Fibroblast of skin of right quadriceps (primary cell): ENCODE measurements around the gene PLAC9.

Experiments
- DNase-seq: peaks from one replicate; pipeline ENCODE4 v3.0.0-alpha.2; 2013

PLAC9 gene

DNA sequence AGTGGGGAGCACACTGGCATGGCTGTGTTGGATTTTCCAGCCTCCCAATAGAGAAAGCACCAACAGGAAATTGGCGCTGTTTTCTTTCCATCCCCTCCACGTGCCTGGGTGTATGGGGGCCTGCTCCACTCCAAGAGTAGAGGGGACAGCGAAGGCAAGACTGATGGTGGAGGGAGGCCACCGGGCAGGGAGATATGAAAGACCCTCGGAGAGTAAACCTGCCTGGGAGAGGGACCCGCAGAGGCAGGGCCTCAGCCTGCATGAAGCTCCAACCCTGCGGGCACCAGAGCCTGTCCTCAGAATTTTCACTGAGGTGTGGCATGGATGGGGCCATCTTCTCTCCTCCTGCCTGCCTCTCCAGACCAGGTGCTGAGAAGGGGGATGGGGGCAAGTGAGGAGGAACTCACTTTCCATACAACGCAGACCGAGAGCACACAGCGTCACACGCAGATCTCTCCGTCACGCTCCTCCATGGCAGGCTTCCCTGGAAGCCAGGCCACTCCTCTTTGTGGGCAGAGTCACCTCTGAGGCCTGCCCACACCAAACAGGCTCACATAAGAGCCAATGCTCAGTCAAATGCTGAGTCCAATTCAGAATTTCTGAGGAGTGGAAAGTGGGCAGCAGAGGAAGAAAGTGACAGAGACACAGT is 54.0 kb downstream of the PLAC9 start:
- no peak for DNase-seq

DNA sequence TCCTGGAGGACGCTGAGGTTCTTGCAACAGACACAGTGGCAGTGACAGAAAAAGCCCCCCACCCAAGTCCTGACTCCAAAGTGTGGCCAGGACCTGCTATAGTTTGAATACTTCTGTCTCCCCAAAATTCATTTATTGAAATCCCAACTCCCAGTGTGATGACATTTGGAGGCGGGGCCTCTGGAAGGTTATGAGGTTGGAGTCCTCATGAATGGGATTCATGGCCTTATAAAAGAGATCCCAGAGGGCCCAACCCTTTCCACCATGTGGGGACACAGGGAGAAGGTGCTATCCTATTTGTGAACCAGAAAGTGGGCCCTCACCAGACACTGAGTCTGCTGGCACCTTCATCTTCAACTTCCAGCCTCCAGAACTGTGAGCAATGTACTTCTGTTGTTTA is 54.5 kb downstream of the PLAC9 start:
- DNase-seq = no peak

DNA sequence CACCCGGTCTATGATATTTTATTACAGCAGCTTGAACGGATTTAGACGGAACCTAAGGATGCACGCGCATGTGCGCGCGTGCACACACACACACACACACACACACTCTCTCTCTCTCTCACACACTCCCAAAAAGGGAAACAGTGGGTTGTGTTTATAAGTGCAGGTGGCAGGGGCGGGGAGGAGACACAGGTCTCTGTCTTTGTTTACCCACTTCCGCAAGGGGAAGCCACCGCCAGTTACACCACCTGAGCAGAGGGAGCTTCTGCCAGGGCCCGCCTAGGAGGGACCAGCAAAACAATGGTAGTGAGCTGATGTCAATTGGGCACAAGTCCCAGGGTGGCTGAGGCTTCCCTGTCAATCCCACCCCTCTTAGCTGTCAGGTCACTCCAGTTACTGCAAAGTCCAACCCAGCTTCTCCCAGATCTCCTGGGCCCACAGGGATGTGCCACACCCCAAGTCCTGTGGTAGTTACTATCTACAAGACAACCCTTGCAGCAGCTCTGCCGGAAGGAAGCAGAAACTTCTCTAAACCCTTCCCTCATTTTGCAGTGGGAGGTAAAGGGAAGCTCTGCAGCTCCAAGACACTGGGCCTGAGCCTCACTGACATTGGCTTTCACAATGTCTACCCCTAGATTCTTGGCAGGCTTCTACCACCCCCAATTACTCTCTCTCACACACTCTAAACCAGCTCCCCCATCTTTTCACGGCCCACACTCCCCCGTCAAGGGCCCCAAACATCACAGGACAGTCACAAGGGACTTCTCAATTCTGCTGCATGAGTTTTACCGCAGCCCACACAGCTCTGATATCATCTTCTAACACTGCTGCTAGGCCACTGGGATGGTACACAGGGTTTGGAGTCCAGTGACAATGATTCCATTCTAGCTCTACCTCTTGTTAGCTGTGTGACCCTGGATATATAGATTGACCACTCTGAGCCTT is 55.2 kb downstream of the PLAC9 start:
- no peak for DNase-seq

DNA sequence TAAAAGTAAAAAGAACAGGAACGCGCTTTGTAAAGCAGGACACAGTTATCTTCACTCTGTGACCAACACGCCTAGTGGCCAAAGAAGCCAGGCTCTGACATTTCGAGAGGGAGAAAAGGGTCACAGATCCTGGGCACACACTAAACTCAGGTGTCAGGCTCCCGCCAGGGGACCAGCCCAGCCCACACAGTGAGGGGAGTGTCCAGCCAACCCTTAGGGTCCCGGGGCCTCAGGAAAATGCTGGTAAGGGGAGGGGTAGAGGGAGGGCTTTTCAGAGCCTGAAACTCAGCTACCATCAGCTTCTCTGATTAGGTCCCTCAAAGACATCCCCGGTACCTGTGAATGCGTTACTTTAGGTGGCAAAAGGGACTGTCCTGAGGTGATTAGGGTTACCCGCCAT is 56.2 kb downstream of the PLAC9 start:
- no peak for DNase-seq

DNA sequence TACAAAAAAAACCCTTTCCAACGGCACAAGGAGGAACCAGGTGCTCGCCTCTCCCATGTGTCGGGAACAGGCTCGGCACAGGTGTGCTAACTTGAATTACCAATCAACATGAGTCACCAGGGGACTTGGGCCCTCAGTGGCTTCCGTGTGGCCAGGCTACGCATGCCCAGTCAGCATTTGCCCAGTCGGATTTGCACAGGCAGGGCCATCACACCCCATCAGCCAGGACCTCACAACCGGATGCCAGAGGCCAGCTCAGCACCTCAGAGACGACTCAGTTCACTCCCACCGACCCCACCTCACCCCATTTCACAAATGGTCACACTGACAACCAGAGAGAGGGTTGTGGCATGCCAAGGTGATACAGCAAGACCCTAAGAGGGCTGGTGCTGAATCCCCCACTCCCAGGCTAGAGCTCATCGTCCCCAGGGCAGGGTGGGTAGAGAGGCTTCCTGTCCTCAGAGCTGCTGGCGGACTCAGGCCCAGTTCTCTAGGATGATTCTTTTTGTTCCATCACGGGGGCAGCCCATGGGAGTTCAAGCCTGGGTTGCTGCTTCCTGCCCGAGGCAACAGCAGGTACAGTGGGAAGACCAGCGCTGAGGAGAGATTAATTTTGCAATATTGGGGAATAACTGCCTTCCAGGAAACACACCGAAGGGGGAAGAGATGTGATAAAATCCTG is 59.2 kb downstream of the PLAC9 start:
- DNase-seq = no peak

DNA sequence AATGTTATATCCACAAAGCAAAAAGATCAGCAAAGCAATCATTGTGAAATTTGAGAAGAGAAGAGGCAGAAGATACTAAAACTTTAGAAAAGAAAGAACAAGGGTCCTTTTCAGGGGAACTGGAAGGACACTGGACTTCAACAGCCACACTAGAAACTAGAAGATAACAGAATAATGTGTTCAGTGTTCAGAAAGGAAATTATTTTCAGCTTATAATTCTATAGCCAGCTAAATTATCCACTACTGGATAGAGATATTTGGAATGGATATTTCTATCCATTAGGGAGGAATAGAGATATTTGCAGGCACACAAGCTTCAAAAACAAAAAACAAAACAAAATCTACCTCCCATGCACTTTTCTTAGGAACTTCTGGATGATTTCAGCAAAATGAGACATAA is 60.0 kb downstream of the PLAC9 start:
- no peak for DNase-seq

DNA sequence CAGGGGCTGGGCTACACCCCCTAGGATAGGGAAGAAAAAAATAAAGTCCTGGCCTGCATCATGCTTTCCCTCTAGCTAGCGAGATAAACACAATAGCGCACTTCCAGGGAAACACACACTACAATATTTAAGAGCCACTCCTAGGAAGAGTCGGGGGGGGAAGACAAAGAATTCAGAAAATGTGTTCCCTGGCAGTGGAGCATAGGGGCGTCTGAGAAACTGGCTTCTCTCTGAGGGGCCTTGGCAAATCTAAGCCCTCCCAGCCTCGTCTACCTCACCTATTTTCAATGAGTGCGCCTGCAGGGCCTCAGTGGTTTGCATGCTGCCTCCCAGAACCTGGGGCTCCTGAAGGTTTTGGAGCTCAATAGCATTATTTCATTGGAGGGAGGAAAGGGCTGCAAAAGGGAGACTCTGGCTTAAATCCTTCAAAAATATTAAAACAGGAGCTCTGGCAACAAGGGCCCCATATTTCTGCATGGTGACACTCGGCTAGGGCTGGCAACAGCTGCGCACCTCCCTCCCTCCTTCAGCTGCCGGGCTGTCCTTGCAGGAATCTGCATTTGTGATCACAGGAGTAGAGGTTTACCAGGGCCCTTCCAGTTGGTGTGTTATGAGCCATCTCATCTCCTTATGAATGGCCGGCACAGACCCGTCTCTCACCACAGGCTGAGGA is 62.0 kb downstream of the PLAC9 start:
- DNase-seq = no peak
